Measurements from ENCODE around the gene SLC36A1.

The SLC36A1 gene

DNA sequence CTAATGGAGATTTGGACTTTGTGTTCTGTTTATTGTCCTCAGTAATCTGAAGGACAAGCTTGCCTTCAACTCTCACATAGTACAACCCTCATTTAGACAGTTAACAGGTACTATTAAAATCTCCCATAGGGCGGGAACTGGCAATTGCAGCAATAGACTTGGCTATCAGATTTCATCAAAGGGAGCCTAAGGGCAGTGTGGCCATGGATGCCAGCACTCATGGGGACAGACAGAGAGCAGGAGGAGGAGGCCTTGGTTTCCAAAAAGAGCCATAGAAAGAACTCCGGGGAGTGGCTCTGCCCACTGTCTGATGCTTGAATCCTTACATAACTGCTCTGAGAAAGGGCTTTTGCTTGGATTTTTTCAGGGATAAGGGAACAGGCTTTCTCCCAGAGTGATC lies 6.8 kb downstream of the SLC36A1 start:
- TF ChIP-seq, protein P1, sequence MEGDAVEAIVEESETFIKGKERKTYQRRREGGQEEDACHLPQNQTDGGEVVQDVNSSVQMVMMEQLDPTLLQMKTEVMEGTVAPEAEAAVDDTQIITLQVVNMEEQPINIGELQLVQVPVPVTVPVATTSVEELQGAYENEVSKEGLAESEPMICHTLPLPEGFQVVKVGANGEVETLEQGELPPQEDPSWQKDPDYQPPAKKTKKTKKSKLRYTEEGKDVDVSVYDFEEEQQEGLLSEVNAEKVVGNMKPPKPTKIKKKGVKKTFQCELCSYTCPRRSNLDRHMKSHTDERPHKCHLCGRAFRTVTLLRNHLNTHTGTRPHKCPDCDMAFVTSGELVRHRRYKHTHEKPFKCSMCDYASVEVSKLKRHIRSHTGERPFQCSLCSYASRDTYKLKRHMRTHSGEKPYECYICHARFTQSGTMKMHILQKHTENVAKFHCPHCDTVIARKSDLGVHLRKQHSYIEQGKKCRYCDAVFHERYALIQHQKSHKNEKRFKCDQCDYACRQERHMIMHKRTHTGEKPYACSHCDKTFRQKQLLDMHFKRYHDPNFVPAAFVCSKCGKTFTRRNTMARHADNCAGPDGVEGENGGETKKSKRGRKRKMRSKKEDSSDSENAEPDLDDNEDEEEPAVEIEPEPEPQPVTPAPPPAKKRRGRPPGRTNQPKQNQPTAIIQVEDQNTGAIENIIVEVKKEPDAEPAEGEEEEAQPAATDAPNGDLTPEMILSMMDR (IDR thresholded peaks at IDR 0.05; ENCODE audit: extremely low read depth, missing control alignments) = no peak
- DNase-seq (ENCODE audit: low spot score) = no peak

- DNase-seq (ENCODE audit: low spot score) = no peak
- TF ChIP-seq, protein P1 (IDR thresholded peaks at IDR 0.05; ENCODE audit: extremely low read depth, missing control alignments) = no peak
Measured at GRCh38 chr5:151454889-151455288, 7.5 kb downstream of the SLC36A1 start.

GRCh38 chr5:151456321-151456940 lies 9.0 kb downstream of the SLC36A1 start:
- TF ChIP-seq, protein P1 (IDR thresholded peaks at IDR 0.05; ENCODE audit: extremely low read depth, missing control alignments) = no peak
- no peak for DNase-seq (ENCODE audit: low spot score)

DNA sequence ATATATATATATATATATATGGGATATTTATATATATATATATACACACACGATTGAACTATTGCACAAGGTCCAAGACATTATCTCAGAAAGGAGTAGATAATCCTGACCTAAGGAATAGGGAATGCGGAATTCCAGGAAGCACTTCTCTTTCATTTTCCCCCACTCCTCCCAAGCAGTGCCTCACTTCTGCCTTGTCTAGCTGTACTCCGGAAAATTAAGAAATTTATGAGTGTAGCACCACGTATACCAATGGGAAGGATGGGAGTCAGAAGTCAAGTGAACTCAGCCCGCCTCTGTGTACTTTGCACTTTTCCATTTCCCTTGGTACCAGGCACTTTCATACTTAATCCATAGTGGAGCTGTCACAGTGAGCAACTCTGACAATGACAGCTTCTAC lies 10.9 kb downstream of the SLC36A1 start:
- no peak for DNase-seq (ENCODE audit: low spot score)
- TF ChIP-seq, protein P1 (IDR thresholded peaks at IDR 0.05; ENCODE audit: extremely low read depth, missing control alignments) = no peak

DNA sequence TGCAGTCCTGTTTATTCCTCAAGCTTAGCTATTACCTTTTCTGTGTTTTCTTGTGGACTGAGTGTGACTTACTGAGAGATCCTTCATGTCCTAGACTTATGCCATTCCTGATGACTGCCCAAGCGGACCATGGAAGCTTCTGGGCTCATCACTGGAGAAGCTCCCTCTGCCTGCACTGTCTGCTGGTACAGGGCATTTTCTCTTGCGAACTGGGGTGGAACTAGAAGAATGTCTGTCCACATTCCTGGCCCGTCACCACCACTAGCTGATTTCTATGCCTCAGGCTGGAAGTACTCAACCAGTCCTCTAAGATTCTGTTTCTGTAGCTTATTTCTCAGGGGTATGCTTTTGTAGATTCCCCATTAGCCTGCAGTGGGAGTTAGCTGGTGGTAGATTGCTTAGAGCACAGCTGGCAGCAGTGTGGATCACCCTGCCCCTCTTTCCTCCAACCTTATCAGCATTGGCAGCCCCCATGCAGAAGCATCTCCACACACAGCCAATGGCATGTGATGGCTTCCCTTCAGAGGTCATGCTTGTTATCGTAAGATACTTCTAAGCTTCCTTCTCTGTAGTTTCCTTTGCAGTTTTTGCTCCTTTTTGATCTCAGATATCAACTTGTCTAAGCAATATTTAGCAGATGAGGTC lies 12.4 kb downstream of the SLC36A1 start:
- no peak for DNase-seq (ENCODE audit: low spot score)
- TF ChIP-seq, protein P1 (IDR thresholded peaks at IDR 0.05; ENCODE audit: extremely low read depth, missing control alignments) = no peak

- TF ChIP-seq, protein P1 (IDR thresholded peaks at IDR 0.05; ENCODE audit: extremely low read depth, missing control alignments) = no peak
- peak; percentile 26 for DNase-seq (ENCODE audit: low spot score)
Measured at GRCh38 chr5:151461312-151461711, 13.9 kb downstream of the SLC36A1 start.

GRCh38 chr5:151463137-151464029 lies 16.0 kb downstream of the SLC36A1 start:
- TF ChIP-seq, protein P1 (IDR thresholded peaks at IDR 0.05; ENCODE audit: extremely low read depth, missing control alignments) = no peak
- no peak for DNase-seq (ENCODE audit: low spot score)
